GM12892 (cell line): Measurements from ENCODE around the gene ENPP4.
"Not testable (repeated sequence)": the region's sequence is repeated elsewhere in the genome, so short reads cannot be mapped to it uniquely, and the experiment has no call there.

Source experiments
- DNase-seq: peaks from one replicate; pipeline ENCODE4 v3.0.0; 2011; ENCODE audit not compliant: insufficient read length
- FAIRE-seq: peaks from 2 replicates; lab custom pipeline; 2011; peaks lifted over from hg19 to GRCh38; lab: Jason Lieb, UNC
- POLR2A ChIP-seq: IDR thresholded peaks from 2 replicates; pipeline ENCODE4 v1.6.1; 2011; ENCODE audit warnings: low read depth, low read length, control low read depth
- POLR2AphosphoS5 ChIP-seq: IDR thresholded peaks from 2 replicates; pipeline ENCODE4 v1.6.1; 2011; ENCODE audit warnings: low read depth, low read length, control low read depth
- TAF1 ChIP-seq: IDR thresholded peaks from 2 replicates; pipeline ENCODE4 v1.6.1; 2011; ENCODE audit warnings: low read depth, mild to moderate bottlenecking, control low read depth, low read length, borderline replicate concordance

Gene ENPP4

GRCh38 chr6:46135176-46135575 lies 5.4 kb downstream of the ENPP4 start:
- TF ChIP-seq POLR2A = no peak
- no peak for TF ChIP-seq TAF1
- no peak for TF ChIP-seq POLR2AphosphoS5
- DNase-seq (no peak), FAIRE-seq (no peak)

DNA sequence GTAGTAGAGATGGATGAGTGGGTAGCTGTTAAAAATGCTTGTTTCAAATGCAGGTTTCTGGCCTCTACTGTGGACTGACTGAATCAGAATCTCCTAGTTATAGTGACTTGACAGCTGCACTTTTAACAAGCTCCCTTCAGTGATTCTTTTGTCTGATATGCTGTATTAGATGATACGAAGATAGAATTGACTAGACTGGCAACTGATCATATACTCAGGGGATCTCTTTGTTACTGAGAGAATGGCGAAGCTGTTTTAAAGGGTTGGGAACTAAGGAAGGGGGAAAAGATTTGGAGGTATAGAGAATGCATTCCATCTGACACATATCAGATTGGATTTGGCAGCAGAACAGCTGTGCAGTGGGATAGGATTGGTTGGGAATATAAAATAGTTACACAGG lies 7.0 kb downstream of the ENPP4 start:
- TF ChIP-seq POLR2A (no peak), TAF1 (no peak), POLR2AphosphoS5 (no peak)
- DNase-seq = no peak

DNA sequence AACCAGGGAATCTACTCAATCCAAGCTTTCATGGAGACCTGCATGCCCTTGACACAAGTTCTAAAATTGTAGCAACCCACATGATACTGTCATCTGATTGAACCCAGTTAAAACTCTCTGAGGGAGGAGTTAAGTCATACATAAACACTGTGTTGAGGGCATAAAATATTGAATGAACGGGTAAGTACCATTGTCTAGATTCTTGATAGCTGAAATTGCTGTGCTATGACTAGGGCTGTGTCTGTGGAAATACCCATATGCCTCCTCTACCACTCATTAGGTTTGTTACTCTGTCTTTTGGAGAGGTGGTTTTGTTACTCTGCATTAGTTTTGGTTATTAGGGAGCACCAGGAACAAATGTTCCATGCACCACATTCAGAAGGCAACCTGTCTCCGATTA lies 7.6 kb downstream of the ENPP4 start:
- TF ChIP-seq TAF1 = no peak
- TF ChIP-seq POLR2A = no peak
- TF ChIP-seq POLR2AphosphoS5 = no peak
- FAIRE-seq (peak; percentile 46), DNase-seq (no peak)

More for the DNA sequence above, 7.0 kb downstream of the ENPP4 start:
- FAIRE-seq = no peak

DNA sequence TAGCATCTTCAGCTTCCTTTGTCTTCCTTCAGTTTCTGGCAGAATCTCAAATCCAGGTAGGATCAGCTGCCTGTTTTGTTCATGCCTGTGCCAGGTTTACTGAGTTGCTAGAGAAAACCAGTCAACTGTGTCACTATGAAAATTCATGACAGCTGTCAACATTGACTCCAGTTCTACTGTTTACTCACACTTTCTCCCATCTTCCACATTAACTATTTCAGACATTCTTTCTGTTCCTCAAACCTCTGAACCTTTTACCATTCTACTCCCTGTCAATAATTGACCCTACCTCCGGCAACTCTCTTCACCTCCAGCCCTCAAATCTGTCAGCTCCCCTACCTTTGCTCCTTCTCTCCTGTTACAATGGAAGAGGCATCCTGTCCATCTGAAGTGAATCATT lies 8.5 kb downstream of the ENPP4 start:
- TF ChIP-seq TAF1 = no peak
- no peak for TF ChIP-seq POLR2AphosphoS5
- TF ChIP-seq POLR2A = no peak
- DNase-seq (no peak), FAIRE-seq (no peak)

GRCh38 chr6:46144270-46144669 lies 14.5 kb downstream of the ENPP4 start:
- DNase-seq (no peak), FAIRE-seq (no peak)
- TF ChIP-seq TAF1 (no peak), POLR2A (no peak), POLR2AphosphoS5 (no peak)

DNA sequence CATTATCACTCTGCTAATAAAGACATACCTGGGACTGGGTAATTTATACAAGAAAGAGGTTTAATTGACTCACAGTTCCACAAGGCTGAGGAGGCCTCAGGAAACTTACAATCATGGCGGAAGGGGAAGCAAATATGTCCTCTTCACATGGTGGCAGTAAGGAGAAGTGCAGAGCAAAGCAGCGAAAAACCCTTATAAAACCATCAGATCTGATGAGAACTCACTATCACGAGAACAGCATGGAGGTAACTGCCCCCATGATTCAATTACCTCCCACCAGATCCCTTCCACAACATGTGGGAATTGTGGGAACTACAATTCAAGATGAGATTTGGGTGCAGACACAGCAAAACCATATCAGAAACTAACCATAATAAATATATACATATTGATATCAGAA lies 19.3 kb downstream of the ENPP4 start:
- DNase-seq, FAIRE-seq: not testable (repeated sequence)

DNA sequence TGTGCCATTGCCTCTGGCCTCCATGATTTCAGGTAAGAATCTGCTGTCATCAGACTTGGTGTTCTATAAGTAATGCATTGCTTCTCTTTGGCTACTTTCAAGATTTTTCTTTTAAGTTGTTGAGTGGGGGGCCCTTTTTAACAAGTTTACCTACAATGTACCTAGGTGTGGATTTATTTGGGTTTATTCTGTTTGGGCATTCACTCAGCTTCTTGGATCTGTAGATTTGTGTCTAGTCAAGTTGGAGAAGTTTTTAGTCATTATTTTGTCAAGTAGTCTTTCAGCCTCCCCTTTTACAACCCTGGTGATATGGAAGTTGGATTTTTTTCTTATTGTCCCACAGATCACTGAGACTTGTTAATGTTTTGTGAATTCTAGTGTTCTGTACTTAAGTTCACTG lies 26.9 kb downstream of the ENPP4 start:
- TF ChIP-seq POLR2AphosphoS5 (no peak), TAF1 (no peak), POLR2A (no peak)
- FAIRE-seq (no peak), DNase-seq (no peak)

- FAIRE-seq = no peak
- TF ChIP-seq POLR2AphosphoS5 (no peak), POLR2A (no peak), TAF1 (no peak)
- DNase-seq = no peak
These were observed 29.4 kb downstream of the ENPP4 start for GRCh38 chr6:46159229-46159628.

- DNase-seq = no peak
- no peak for TF ChIP-seq POLR2A
- FAIRE-seq = no peak
These were observed 30.3 kb downstream of the ENPP4 start for GRCh38 chr6:46160102-46160501.

DNA sequence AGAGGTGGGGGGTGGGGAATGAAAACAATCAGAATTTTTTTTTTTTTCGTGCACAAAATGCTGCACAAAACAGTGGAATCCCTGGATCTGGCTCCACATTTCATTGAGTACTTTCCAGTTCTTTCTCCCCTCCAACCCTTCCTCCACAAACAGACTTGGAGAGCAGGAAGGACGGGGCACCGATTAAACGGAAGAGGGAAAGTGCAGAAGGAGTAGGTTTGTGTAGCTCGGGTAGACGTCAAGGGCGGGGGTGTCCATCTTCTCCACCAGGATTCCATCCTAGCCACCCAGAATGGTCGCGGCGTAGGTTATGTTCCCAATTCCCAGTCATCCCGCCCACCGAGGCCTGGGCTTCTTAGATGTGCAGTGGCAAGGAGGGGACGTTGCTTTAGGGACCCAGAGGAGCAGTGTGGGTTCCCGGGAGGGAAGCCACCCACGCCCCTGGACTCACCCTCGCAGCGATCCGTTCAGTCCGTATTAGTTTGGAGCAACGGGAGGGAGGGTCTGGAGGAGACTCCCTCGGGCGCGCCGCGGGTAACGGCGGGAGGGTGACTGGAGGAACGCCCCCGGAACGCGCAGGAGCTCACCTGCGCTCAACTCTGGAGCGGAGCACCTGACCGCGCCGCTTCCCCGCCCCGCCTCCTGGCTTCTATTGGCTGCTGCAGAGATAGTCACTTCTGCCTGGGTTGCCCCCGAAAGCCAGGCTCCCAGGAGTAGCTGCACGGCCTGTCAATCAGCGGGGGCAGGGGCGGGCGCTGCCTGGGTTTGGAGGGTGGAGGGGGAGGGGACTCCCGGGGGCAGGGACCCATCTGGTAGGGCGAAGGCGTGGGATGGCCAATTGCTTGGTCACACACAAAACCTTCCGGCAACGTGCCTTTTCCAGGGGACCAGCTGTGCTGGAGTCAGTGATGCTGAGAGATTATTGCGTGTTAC lies 40.8 kb downstream of the ENPP4 start, which contains the start of gene ENPP5:
ENPP5 (minus strand) TSS at position 624 of the 933 bp plus-strand sequence. CDS start 2,718 bp downstream, outside the sequence.
- peak; percentile 75 for FAIRE-seq

GRCh38 chr6:46172176-46172575 lies 42.4 kb downstream of the ENPP4 start:
- TF ChIP-seq POLR2AphosphoS5 (no peak), POLR2A (no peak), TAF1 (no peak)
- FAIRE-seq = no peak
- DNase-seq = no peak

More for the DNA sequence above, 40.8 kb downstream of the ENPP4 start, which contains the start of gene ENPP5:
- TF ChIP-seq POLR2AphosphoS5 (no peak), POLR2A (no peak), TAF1 (no peak)
- peak; percentile 61 for DNase-seq

GRCh38 chr6:46174904-46175303 lies 45.1 kb downstream of the ENPP4 start:
- no peak for FAIRE-seq
- TF ChIP-seq POLR2A (no peak), TAF1 (no peak), POLR2AphosphoS5 (no peak)
- no peak for DNase-seq

DNA sequence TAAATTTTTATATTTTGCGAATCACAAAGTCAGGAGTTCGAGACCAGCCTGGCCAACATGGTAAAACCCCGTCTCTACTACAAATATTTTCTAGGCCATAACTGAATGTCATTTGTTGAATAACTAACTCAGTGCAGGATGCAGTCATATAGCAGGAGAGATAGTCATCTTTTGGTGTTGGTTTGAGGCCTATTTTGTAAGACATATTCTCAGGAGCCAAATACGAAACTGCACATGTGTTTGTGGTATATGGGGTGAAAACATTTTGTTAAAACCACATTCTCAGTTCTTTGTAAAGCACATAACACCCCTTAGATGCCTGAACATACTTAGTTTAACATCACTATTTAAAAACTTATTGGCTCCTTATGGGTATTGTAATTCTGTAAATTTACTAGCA lies 45.7 kb downstream of the ENPP4 start:
- no peak for DNase-seq
- FAIRE-seq = peak; percentile 89
- TF ChIP-seq POLR2AphosphoS5 = no peak
- TF ChIP-seq TAF1 = no peak
- TF ChIP-seq POLR2A = no peak
